PC-3 (cell line): ENCODE data around the gene VKORC1L1. TPM values are rescaled to one million over a fixed set of nuclear protein-coding genes. Genes with fewer than 3 reads are reported as not detected.

Experiments
- ATAC-seq: fragments of 200-7000 bp; cut with Tn5 transposase; 2 replicates; pipeline ENCODE4 v1.9.1; 2020; ENCODE audit warnings: mild to moderate bottlenecking, moderate library complexity
- Bru-seq: library from RNA; stranded (reverse); fragments of 400-500 nt; gene quantifications from one replicate; lab custom pipeline; 2021; lab: Mats Ljungman, UMichigan
- BruChase-seq, 2 experiments: library from RNA; stranded (reverse); fragments of 400-500 nt; gene quantifications; one replicate each; lab custom pipeline; 2021; lab: Mats Ljungman, UMichigan
- BruUV-seq: library from RNA; stranded (reverse); fragments of 400-500 nt; replicated peaks from 2 replicates; lab custom pipeline; 2021; lab: Mats Ljungman, UMichigan
- CTCF ChIA-PET: fragments of 300-600 bp; sonication (Branson Sonifier 250); formaldehyde crosslinking; loops from one replicate; lab custom pipeline; 2022; ENCODE audit warnings: antibody characterized with exemption; lab: Charles Lee
- POLR2A ChIA-PET: fragments of 300-600 bp; sonication (Branson Sonifier 250); formaldehyde crosslinking; loops from one replicate; lab custom pipeline; 2022; ENCODE audit warnings: antibody characterized with exemption; ENCODE audit not compliant: unreplicated experiment; lab: Charles Lee
- DNase-seq: peaks from one replicate; pipeline ENCODE4 v3.0.0-alpha.2; 2015
- H2AFZ ChIP-seq: fragments of 300-600 bp; sonication (generic); 2 replicates; pipeline ENCODE4 v1.6.0; 2016; ENCODE audit warnings: antibody characterized with exemption, low read length
- H3F3A ChIP-seq: fragments of 300-600 bp; sonication (generic); one replicate; pipeline ENCODE4 v1.6.0; 2017; ENCODE audit warnings: antibody characterized with exemption, low read length, control low read depth, mild to moderate bottlenecking; ENCODE audit not compliant: unreplicated experiment
- H3K27ac ChIP-seq: fragments of 300-600 bp; sonication (generic); 2 replicates; pipeline ENCODE4 v1.5.1; 2016; ENCODE audit warnings: mild to moderate bottlenecking, low read length
- H3K27me3 ChIP-seq: fragments of 300-600 bp; sonication (generic); 2 replicates; pipeline ENCODE4 v1.6.1; 2016; ENCODE audit warnings: low read length, mixed read lengths
- H3K36me3 ChIP-seq: fragments of 300-600 bp; sonication (generic); 2 replicates; pipeline ENCODE4 v1.6.1; 2016; ENCODE audit warnings: low read depth, mixed run types, low read length, mixed read lengths
- H3K4me1 ChIP-seq: fragments of 300-600 bp; sonication (generic); 2 replicates; pipeline ENCODE4 v1.5.1; 2016; ENCODE audit warnings: low read length; ENCODE audit not compliant: insufficient read depth
- H3K4me2 ChIP-seq: fragments of 300-600 bp; sonication (generic); 2 replicates; pipeline ENCODE4 v1.6.0; 2016; ENCODE audit warnings: low read length
- H3K4me3 ChIP-seq: fragments of 300-600 bp; sonication (generic); 2 replicates; pipeline ENCODE4 v1.5.1; 2016; ENCODE audit warnings: mild to moderate bottlenecking, low read length, mixed read lengths
- H3K79me2 ChIP-seq: fragments of 300-600 bp; sonication (generic); 2 replicates; pipeline ENCODE4 v1.6.1; 2017; ENCODE audit warnings: low read length, mixed read lengths
- H3K9ac ChIP-seq: fragments of 300-600 bp; sonication (generic); 2 replicates; pipeline ENCODE4 v1.6.0; 2016; ENCODE audit warnings: mild to moderate bottlenecking, low read length
- H3K9me2 ChIP-seq: fragments of 300-600 bp; sonication (generic); replicated peaks from 2 replicates; pipeline ENCODE4 v1.6.1; 2016; ENCODE audit warnings: mixed run types, low read length, mixed read lengths
- H3K9me3 ChIP-seq: fragments of 300-600 bp; sonication (generic); 2 replicates; pipeline ENCODE4 v1.6.1; 2016; ENCODE audit warnings: low read length, mixed read lengths
- H4K20me1 ChIP-seq: fragments of 300-600 bp; sonication (generic); 2 replicates; pipeline ENCODE4 v1.6.1; 2016; ENCODE audit warnings: low read length, mixed read lengths
- EZH2 ChIP-seq: fragments of 300-600 bp; sonication (generic); IDR thresholded peaks from one replicate; pipeline ENCODE4 v1.6.1; 2017; ENCODE audit warnings: antibody characterized with exemption, mild to moderate bottlenecking, low read length; ENCODE audit not compliant: unreplicated experiment
- EZH2phosphoT487 ChIP-seq: fragments of 300-600 bp; sonication (generic); IDR thresholded peaks from 2 replicates; pipeline ENCODE4 v1.6.1; 2018; ENCODE audit warnings: mild to moderate bottlenecking, antibody characterized with exemption, low read length, borderline replicate concordance
- intact Hi-C: fragments of 100-400 bp; cut with micrococcal nuclease; formaldehyde crosslinking; loops from 2 replicates; pipeline ENCODE4 v1.9.0; 2023
- long read RNA-seq: library from polyadenylated mRNA; unstranded; transcript quantifications from one replicate; pipeline ENCODE4 v2.0.0, GENCODE V29; 2021; ENCODE audit not compliant: unreplicated experiment
- total RNA-seq: library from RNA; depleted of rRNA; stranded (reverse); fragments of >200 nt; gene quantifications from 2 replicates; pipeline ENCODE4 v1.2.3, GENCODE V29; 2014; rRNA removed
- TF ChIP-seq, protein P1 (sequence below): fragments of 300-600 bp; sonication (generic); conservative IDR thresholded peaks from 2 replicates; pipeline ENCODE4 v1.5.1; 2017; ENCODE audit warnings: antibody characterized with exemption, low read depth, mild to moderate bottlenecking, low read length

The VKORC1L1 gene
- 7.6 and 9.4 TPM in 2 replicates for total RNA-seq
- Bru-seq, nascent RNA, result percentile 79 among the genes with signal in this experiment
- BruChase-seq, experiment 1, labeled RNA remaining after a 6-hour chase, result percentile 81 among the genes with signal in this experiment
- percentile 80 among the genes with signal in this experiment for BruChase-seq, experiment 2, labeled RNA remaining after a 2-hour chase
- long read RNA-seq, full-length matches to known transcripts, result 108 of 139 reads
- long read RNA-seq, partial matches to known transcripts, result 23 of 139 reads
- long read RNA-seq, other reads (novel, unspliced or antisense), result 8 of 139 reads

DNA sequence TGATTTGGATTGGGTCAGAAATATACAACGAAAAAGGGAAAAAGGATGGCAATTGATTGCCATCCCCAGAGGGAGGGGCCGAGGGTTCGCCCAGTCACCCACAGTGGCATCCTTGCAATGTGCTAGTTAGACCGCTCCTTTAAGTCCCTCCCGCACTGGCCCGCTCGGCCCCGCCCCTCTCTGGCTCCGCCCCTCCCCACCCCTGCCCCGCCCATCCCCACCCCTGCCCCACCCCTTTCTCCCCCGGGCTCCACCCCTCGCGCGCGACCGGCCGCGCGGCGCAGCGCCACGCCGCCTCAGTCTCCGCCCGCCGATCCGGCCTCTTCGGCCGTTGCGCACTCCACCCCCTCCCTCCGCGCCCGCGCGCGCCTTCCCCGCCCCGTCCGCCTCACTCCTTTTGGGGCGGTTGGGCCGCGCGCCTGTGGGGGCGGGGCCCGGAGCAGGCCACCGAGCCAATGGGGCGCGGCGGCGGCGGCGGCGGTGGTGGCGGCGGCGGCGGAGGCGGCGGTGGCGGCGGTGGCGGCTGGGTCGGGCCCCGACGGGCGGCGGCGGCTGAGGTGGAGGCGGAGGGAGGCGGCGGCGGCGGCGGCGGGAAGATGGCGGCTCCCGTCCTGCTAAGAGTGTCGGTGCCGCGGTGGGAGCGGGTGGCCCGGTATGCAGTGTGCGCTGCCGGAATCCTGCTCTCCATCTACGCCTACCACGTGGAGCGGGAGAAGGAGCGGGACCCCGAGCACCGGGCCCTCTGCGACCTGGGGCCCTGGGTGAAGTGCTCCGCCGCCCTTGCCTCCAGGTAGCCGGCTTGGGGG, at the start of gene VKORC1L1:
TSS of gene VKORC1L1 (plus strand) at position 299 of the 806 bp plus-strand sequence. CDS start at position 597, 298 bp downstream.
- Histone ChIP-seq H4K20me1 (no peaks in the 10 kb centered on the region), H3K27me3 (no peaks in the 10 kb centered on the region), H3K27ac (no peak within 1 kb of the TSS), H3K79me2 (peaks cover 24% of the 10 kb centered on the region), H3K36me3 (no peaks in the 10 kb centered on the region), H3K4me2 (peak within 1 kb of the TSS; percentile 87), H3K9me2 (no peaks in the 10 kb centered on the region), H3K4me1 (no peaks in the 10 kb centered on the region), H2AFZ (0 out of 2 replicates have a peak within 1 kb of the TSS, but pooled peaks have one; percentile 50), H3K9ac (peak within 1 kb of the TSS; percentile 76), H3K9me3 (no peaks in the 10 kb centered on the region), H3K4me3 (peak within 1 kb of the TSS; percentile 90), H3F3A (no peaks in the 10 kb centered on the region)
- BruUV-seq, result no TSS peak
- intact Hi-C loops, result loop anchor here (5.0 kb wide), 1 partner anchor 121 kb away; no protein-coding TSS in a partner anchor
- ChIA-PET POLR2A (interaction anchor here (0.6 kb wide), 1 partner anchor 109 kb away, joined by 3 read pairs; no protein-coding TSS in a partner anchor), CTCF (no interaction called here)
- TF ChIP-seq EZH2phosphoT487 (no peak), EZH2 (no peak)
- TF ChIP-seq, protein P1, sequence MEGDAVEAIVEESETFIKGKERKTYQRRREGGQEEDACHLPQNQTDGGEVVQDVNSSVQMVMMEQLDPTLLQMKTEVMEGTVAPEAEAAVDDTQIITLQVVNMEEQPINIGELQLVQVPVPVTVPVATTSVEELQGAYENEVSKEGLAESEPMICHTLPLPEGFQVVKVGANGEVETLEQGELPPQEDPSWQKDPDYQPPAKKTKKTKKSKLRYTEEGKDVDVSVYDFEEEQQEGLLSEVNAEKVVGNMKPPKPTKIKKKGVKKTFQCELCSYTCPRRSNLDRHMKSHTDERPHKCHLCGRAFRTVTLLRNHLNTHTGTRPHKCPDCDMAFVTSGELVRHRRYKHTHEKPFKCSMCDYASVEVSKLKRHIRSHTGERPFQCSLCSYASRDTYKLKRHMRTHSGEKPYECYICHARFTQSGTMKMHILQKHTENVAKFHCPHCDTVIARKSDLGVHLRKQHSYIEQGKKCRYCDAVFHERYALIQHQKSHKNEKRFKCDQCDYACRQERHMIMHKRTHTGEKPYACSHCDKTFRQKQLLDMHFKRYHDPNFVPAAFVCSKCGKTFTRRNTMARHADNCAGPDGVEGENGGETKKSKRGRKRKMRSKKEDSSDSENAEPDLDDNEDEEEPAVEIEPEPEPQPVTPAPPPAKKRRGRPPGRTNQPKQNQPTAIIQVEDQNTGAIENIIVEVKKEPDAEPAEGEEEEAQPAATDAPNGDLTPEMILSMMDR, result no peak
- DNase-seq (peak; percentile 92), ATAC-seq (peak; percentile 92)

DNA sequence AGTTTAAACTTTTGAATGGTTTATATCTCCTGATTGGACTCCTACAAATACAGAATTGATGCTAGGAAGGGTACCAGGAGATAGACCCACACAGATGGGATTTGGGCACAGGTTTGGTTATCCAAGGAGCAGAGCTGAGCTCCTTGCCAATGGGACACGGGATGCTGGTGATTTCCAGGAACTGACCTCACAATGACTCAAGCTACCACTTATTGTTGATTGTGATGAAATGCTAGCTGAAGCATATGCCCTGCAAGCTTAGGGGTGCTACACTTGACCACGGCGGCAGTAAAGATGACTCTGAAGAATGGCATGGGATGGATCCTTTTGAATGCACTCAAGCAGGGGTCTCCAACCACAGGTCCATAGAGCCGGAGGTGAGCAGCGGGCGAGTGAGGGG, 45.5 kb upstream of the VKORC1L1 start:
- no peaks in the 10 kb centered on the region for H4K20me1 ChIP-seq
- intact Hi-C loops, result no loop called here
- H3K27me3 ChIP-seq, result no peaks in the 10 kb centered on the region
- no peak overlapping the region for H2AFZ ChIP-seq
- no peaks in the 10 kb centered on the region for H3K9me2 ChIP-seq
- no peak overlapping the region for H3K9ac ChIP-seq
- H3K4me3 ChIP-seq, result no peak overlapping the region
- ChIA-PET POLR2A (no interaction called here), CTCF (no interaction called here)
- H3K4me1 ChIP-seq, result no peaks in the 10 kb centered on the region
- H3K79me2 ChIP-seq, result no peaks in the 10 kb centered on the region
- no peak for ATAC-seq
- no peaks in the 10 kb centered on the region for H3F3A ChIP-seq
- H3K36me3 ChIP-seq, result no peaks in the 10 kb centered on the region
- H3K9me3 ChIP-seq, result no peaks in the 10 kb centered on the region
- H3K4me2 ChIP-seq, result no peak overlapping the region
- BruUV-seq, result no TSS peak
- DNase-seq, result peak; percentile 11
- H3K27ac ChIP-seq, result no peak overlapping the region
- TF ChIP-seq, protein P1, result no peak
- TF ChIP-seq EZH2phosphoT487, result no peak
- no peak for TF ChIP-seq EZH2
